Muscle of back (tissue), 11 donors: Measurements from ENCODE around the gene PIM3. TPM values are rescaled to one million over a fixed set of nuclear protein-coding genes. Genes with fewer than 3 reads are reported as not detected.
"Not testable (repeated sequence)": the region's sequence is repeated elsewhere in the genome, so short reads cannot be mapped to it uniquely, and the experiment has no call there.

ENCODE experiments used
- DNase-seq, 3 donors: peaks; one replicate each; pipeline versions ENCODE4 v3.0.0 to v3.0.0-alpha.2; 2013
- polyA plus RNA-seq, 10 donors: library from polyadenylated mRNA; unstranded; fragments of 120-200 nt; gene quantifications; one replicate each; pipeline ENCODE4 v1.2.1, GENCODE V29; 2013; ENCODE audit not compliant: insufficient read length in 10 of 10

PIM3 gene
- polyA plus RNA-seq, 10 donors, result 10.6 to 17.6 (median 13.9) TPM

DNA sequence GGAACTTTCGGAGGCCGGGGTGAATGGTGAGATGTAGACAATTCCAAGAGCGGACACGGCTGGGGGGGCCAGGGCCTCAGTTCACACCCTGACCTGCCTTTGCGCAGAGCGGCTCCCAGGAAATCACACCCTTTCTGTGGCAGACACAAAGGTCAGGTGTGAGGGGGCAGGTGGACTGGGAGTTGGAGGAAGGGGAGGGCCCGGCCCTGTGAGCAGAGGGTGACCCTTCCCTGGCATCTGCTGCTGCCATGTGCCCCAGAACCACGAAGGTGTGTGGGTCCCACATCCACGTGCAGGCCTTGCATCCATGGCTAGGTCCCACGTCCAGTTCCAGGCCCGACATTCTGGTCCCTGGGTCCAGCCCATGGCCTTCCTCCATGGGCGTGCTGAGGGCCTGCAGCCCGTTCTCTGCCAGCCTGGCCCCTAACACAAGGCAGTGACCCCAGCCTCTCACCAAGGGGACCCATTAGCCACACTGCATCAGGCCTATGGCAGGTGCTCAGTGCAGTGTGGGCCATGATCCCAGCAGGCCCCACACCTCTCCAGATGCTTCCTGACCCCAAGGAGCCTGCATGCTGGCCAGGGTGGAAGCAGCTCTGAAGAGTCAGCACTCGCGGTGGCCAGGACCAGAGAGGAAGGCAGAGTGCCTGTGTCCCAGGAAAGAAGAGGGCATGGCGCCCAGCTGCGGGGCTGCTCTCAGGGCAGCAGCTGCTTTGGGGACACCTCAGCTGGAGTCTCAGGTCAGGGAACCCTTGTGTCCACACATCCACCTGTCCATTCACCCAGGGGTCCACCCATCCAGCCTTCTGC, 18.9 kb upstream of the PIM3 start:
- no peak for DNase-seq

DNA sequence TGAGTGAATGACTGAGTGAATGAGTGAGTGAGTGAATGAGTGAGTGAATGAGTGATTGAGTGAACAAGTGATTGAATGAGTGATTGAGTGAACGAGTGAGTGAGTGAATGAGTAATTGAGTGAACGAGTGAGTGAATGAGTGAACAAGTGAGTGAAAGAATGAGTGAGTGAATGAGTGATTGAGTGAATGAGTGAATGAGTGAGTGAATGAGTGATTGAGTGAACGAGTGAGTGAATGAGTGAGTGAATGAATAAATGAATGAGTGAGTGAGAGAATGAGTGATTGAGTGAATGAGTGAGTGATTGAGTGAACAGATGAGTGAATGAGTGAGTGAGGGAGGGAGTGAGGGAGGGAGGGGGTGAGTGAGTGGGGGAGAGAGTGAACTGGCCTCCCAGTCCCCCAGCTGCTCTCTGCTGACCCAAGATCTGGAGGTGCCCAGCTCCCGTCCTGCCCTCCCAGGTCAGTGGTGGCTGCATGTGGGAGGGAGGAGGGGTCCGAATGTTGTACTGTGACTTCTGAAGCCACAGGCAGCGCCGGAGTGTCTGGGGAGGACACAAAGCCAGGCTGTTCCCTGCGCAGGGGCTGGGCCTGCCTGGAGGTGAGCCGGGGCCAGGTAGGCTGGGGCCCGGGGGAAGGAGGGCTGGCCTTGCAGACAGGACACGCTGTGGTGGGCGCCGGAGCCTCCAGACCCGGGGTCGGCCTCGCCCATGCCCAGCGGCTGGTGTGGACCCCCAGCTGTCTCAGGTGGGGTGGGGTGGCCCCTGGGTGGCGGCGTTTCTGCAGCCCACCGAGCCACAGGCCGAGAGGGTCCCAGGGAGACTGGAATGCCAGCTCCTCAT, 17.8 kb upstream of the PIM3 start:
- DNase-seq, result no peak

DNA sequence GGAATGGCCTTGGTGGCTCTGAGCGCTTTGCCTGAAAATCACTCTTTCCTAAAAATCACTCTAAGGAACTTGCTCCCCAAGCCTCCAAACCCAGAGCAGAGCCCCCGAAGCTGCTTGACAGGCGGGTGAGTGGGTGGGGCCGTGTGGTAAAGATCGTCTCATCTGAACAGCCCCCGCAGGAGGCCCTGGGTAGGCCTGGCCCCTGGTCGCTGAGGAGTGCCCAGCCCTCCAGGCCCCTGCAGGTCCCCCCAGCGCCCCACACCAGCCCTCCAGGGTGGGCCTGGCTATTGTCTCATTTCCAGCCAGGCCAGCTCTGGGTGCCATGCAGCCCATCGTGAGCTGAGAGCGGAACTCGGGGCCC, 17.2 kb upstream of the PIM3 start:
- DNase-seq, result no peak

DNA sequence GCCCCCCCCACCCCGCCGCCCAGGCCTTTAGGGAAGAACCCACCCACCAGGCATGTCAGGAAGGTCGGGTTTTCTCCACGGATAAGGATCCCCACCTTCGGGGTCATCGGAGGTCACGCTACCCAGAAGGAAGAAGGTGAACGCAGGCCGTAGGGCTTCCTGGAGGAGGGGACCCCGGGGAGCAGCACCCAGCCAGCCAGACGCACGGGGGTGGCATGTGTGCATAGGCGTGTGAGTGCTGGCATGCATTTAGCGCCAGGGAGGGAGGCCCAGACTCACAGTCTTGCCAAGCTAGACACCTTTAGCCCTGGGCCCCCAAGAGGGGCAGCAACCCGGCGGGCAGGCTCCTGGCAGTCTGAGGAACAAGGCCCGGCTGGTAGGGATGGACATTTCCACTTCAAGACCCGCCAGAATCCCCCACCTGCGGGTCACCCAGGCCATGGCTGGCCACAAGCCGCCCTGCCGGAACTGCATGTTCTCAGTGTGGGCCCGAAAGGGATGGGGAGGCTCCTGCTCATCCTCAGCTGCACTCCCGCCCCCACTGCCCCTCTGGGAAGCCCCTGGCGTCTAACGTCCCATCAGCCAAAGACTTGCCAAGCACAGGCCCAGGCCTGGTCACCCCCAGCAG, 16.7 kb upstream of the PIM3 start:
- no peak for DNase-seq

DNA sequence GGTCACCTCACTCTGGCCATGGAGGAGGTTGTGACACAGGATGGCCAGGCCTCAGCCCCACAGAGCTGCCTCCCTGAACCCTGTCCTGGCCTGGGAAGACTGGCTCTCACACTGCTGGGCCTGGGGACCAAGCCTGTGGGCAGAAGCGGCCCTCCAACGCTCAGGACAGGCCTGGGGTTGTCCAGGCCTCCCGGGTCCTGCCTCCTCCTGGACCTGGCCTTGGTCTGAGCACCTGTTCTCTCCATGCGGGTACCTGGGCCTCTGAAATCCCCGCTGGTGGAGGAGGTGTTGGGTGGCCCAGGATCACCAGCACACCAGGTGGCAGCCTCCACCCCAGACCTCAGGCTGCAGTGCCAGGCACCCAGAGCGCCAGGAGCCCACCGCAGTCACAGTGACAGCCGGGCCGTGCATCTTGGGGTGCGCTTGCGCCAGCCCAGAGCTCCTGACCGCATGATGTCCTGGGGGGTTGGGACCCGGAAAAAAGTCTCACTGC, 16.1 kb upstream of the PIM3 start:
- no peak for DNase-seq

DNA sequence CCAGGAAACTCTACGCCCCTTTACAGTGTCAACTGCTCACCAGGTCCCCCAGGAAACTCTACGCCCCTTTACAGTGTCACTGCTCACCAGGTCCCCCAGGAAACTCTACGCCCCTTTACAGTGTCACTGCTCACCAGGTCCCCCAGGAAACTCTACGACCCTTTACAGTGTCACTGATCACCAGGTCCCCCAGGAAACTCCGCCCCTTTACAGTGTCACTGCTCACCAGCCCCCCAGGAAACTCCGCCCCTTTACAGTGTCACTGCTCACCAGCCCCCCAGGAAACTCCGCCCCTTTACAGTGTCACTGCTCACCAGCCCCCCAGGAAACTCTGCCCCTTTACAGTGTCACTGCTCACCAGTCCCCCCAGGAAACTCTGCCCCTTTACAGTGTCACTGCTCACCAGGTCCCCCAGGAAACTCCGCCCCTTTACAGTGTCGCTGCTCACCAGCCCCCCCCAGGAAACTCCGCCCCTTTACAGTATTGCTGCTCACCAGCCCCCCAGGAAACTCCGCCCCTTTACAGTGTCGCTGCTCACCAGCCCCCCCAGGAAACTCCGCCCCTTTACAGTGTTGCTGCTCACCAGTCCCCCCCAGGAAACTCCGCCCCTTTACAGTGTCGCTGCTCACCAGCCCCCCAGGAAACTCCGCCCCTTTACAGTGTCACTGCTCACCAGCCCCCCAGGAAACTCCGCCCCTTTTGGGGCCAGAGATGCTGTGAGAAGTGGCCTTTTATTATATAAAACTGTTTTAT, 15.4 kb upstream of the PIM3 start:
- DNase-seq, result not testable (repeated sequence)

DNA sequence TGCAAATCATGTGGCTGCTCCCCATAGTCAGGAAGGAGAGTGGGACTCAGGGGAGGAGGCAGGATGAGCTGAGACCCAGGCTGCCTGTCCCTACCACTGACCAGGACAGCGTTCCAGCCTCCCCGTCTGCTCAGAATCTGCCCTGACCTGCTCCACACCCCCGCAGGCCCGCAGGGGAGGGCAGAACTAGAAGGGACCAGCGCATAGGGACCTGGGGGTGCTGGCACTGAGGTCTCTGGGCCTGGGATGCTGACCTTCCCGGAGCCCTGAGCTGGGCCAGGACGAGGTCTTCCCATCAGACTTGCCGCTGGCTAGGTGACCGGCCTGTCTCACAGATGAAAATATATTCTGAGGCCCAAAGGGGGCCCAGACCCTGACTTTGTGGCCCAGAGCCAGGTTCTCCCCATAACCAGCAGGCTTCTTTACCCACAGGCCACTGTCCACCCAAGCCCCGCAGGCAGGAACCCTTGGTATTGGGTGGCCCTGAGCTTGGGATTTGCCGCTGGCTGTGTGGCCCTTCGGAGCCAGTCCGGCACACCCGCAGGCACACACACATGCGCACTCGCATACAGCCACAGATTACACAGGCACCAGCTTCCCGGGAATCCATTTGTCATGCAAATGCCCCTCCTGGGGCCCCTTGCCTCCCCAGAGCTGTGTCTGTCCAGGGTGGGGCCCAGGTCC, 13.8 kb upstream of the PIM3 start:
- no peak for DNase-seq

DNA sequence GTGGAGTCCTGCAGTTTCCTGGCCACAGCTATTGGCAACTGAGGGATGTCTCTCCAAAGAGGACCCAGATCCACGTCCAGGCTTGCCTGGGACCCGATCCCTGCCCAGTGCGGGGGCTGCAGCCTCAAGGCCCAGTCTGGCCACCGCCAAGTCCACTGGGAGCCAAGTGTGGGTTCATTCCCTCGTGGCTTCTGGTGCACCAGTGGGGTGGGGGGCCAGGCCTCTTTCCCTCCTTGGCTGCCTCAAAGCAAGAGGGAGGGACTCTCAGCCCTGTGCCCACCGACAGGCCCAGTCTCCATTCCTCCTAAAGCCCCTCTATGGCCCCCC, 13.3 kb upstream of the PIM3 start:
- DNase-seq, result no peak

DNA sequence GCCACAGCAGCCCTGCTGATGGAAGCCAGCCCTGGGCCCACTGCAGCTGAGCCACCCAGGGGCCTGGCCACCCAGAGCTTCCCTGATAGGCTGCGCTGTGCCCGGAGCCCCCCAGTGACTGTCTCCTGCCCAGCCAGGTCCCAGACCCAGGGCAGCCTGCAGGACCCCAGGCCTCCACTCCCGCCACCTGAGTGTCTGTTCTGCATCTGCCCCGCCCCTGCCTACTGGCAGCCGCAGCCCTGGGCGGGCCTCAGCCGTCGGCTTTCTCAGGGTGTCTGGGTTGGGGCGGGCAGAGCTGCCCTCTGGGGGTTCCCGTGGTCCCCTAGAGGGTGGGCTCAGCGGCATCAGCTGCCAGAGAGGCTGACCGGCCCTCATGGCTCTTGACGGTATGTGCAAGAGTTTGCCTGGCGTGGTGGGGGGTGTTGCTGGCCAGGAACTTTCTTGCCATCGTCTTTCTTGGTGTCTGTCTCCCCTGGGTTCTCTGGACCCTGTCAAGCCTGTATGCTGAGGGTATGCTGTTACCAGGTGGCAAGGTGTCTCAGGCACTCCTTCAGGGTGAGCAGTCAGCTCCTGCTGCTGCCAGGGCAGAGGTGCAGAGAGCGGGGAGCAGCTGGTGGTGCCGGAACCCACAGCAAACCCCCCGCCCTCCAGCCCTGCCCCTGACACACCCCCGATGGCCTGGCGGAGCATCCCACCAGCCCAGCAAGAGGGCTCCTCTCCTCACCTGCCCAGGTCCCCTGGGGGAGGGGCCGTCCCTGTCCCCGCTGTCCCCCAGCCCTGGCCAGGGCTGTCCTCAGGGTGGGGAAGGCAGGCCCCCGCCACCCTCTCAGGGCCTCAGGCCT, 12.2 kb upstream of the PIM3 start:
- no peak for DNase-seq

DNA sequence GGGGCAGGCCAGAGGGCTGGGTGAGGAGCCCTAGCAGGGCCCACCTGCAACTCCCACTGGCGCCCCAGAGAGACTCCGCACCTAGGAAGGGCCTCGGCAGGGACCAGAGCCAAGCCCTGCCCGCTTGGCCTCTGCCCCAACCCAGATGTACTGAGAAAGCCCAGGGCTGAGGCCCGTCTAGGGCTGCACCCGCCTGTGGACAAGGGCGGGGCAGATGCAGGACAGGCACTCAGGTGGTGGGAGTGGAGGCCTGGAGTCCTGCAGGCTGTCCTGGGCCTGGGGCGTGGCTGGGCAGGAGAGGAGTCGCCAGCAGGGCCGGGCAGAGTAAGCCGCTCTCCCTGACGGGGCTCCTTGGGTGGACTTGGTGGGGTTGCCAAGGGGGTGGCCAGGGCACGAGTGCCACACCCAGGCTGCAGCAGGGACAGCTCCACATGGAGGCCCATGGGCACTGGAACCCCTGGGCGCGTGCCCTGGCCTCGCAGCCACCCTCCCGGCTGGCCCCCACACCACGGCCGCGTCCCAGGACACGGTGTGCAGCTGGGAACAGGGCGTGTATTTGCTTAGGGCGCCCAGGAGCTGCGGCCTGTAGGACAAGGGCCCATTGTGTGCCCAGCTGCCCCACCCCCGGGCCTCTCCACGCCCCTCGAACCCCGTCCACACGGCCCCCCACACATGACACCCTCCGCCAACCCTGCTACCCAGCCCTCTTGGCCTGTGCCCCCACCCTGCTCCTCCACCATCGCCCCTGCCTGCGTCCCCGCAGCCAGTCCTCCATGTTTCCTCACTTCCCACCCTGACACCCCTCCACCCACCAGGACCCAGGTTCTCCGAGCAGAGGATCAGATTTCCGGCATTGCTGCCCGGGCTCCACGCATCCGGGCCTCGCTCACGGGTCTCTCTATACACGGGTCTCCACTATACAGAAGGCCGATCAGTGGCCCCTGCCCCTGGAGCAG, 11.3 kb upstream of the PIM3 start:
- DNase-seq, result no peak

DNA sequence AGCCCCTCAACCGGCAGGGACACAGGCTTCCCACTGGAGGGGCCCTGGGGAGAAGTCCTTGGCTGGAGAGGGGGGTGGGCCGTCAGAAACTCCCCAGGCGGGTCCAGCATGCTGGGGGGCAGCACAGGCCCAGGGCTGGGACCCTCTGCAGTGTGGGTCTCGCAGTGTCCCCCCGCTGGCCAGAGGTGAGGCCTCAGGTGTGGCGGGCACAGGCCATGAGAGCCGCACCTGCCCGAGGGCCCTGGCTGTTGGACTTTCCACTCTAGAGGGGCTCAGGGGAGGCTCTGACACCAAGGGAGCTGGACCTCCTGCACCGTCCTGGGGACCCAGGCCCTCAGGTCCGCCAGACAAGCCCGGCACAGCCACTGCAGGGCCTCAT, 10.7 kb upstream of the PIM3 start:
- DNase-seq, result no peak

DNA sequence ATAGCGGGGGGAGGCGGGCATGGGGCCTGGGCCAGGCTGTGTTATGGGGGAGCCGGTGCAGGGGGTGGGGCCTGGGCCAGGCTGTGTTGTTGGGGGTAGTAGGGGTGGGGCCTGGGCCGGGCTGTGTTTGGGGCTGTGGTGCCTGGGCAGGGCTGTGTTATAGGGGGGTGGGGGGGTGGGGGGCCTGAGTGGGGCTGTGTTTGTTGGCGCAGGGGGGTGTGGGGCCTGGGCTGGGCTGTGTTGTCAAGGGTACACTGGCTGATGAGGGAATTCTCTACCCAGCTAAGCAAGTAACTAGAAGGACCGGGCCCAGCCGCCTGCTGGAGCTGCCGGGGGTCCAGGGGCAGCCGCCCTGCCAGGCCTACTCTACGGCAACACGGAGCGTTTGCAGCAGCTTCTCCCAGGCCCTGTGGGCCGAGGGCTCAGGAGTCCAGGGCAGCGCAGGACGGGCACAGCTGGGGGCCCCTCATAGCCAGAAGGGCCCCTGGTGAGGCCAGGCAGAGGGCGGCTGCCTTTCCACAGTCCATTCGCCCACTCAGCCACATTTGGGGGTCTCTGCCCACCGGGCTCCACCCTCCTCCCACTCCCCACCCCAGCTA, 10.1 kb upstream of the PIM3 start:
- no peak for DNase-seq

DNA sequence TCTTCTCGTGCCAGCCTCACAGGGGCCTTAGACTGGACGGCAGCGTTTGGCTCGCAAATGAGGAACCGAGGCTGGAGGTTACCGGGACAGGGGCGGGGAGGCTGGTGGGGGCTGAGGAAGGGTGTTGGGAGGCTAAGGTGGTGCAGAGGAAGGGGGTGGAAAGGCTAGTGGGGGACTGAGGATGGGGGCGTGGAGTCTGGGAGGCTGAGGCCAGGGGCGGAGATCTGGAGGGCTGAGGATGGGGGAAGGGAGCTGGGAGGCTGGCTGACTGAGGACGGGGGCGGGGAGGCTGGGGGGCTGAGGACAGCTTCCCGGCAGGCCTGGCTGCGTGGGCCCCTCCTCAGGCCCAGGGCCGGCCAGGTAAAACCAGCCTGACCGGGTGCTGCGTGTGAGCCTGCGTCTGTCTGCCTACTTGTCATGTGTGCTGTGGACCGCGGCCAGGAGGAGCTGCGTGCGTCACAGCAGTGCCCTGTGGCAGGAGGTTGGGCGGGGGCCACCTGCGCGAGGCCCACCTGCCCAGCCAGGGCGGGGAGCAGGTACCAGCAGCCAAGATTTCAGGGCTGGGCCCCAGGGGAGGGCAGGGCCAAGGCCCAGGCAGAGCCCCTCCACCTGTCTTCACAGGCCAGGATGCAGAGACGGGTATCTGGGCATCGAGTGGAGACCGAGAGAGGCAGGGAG, 9.4 kb upstream of the PIM3 start:
- DNase-seq, result no peak

DNA sequence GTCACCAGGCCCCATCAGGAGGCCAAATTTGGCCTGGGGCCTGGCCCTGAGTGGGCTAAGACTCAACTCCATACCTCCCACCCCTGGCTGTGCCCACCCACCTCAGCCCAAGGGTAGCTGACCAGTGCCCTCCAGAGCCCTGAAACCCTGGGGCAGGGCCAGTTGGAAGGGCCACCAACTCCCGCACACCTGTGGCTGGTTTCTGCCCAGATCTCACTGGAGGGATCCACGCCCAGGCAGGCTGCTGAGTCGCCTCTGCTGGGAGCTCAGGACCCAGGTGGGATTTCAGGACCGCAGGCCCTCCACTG, 8.9 kb upstream of the PIM3 start:
- no peak for DNase-seq

DNA sequence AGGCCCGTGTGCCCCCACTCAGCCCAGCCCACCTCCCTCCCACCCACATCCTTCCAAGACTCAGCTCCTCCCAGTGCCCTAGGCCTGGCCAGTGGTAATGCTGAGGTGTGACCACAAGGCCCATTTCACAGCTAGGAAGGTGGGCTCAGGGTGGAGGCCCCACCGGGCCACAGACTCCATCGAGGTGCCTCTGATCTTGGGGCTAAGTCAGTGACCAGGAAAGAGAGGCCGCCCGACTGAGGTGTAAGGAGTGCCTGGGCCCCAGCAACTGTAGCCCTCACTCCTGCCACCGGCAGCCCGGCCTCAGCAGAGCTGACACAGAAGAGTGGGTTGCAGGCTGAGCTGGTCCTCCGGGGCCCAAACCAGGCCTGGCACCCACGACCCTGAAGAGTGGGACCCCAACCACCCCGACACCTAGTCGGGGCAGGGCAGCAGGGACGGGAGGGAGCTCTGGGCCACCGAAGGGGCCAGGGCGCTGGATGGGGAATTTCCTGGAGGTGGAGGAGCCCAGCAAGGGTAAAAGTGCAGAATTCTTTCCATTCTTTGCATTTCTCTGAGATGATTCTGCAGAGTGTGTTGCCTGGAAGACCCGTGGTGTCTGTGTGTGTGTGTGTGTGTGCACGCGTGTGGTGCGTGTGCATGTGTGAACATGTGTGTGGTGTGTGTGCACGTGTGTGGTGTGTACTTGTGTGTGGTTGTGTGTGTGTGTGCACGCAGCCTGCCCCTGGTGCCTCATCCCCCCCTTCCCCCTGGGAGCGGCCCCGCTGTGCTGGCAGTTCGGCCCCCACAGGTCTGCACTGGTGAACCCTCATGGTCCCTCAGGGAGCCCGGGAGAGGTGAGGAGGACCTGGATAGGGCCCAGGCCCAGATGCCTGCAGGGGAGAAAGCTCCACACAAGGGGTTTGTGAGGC, 8.3 kb upstream of the PIM3 start:
- peak in 2 of 3 donors; percentile 63 to 80 for DNase-seq

DNA sequence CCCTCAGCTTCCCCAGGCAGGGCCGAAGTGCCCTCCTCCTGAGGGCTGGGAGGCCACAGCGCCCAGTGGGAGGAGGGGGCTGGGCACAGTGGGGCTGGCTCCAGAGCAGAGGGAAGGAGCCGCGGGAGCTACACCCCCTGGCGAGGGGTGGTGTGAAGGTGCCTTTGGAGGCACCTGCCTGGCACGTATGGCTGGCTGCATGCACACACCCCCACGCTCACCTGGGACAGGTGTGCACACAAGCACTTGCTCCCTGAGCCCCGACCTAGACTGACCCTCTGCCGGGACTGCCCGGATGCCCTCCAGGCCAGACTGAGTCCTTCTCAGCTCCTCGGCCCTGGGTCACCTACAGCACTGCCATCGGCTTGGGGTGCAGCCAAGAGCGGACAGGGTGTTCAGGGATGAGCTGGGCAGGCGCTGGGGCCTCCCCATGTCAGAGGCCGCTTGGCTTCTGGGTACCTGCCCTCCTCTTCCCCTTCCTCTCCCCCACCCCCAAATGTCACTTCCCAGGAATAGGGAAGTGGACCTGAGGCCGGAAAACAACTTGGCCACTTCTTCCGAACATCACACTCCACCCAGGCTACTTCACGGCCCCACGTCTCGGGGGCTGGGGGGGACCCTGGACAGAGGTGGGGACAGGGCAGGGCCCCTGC, 7.4 kb upstream of the PIM3 start:
- DNase-seq, result no peak
